Pulmonary artery endothelial cell (primary cell): Measurements from ENCODE around the gene OMP. TPM values are rescaled to one million over a fixed set of nuclear protein-coding genes. Genes with fewer than 3 reads are reported as not detected.
A peak's percentile ranks its signal among the peaks of the same experiment; 100 is the strongest.
"Not testable (repeated sequence)": the region's sequence is repeated elsewhere in the genome, so short reads cannot be mapped to it uniquely, and the experiment has no call there.

Experiments used
- DNase-seq: peaks from one replicate; pipeline ENCODE4 v3.0.0-alpha.2; 2011; ENCODE audit warnings: low read depth, low spot score
- total RNA-seq: library from RNA; depleted of rRNA; stranded (reverse); fragments of >200 nt; gene quantifications from 2 replicates; pipeline ENCODE4 v1.2.3, GENCODE V29; 2014

OMP gene
- total RNA-seq, 1 donor from 2014 or later = not detected

DNA sequence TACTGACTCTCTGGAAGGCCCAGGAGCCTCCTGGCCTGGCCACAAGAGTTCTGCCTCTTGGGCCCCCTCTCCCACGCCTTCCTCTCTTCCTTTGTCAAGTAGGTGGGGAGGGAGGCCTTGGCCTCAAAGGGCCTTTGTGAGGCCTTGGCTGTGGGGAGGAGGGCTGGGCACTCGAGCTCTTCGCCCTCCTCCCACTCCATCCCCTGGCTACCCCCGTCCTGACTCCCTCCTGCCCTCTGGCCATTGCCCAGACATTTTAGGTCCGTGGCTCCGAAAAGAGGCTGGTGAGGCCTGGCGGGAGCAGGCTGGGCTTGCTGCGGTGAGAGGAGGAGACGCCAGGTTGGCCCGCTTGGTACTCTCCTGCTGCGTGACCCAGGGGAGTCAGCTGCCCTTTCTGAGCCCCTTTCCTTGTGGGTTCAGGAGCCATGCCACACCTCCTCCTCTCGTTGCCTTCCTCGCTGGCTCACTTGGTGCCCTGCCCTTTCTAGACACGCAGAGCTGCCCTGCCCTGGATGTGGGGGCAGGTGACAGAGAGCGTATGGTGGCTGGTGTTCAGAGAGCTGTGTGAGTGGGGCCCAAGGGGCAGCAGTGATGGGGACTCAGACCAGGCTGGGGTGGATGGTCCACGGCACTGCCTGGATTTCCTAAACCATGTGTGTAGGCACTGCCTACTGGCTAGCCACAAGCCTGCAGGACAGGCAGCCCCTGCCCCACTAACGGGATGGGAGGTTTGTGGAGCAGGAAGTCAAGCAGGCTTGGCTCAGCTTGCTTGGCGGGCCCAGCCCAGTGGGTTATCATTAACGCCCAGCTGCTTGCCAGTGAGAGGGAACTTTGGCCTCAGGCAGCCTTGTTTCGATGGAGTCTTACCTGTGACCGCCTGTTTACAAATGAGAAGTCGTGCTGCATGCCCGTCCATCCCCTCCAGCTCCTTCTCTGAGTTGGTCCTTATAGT lies 15.8 kb upstream of the OMP start:
- no peak for DNase-seq

DNA sequence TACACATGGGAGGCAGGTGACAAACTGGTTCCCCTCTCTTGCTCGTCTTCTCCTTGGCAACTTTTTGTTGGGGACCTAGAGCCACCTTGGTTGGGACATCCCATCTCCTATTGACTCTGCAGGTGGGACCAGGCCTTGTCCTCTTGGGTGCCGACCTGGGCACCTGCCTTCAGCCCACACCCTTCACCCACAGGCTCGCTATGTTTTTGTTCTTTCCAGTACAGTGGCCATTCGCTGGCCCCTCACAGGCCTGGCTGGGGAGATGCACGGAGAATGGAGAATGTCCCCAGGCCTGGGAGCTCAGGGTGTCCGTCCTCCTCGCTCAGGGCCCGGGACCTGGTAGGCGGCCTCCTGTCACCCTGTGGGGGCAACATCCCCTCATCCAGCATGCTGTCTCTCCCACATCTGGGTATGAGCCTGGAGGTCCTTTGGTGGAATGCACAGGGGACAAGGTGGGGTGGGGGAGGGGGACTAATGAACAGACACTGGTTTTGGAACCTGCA lies 14.9 kb upstream of the OMP start:
- no peak for DNase-seq

DNA sequence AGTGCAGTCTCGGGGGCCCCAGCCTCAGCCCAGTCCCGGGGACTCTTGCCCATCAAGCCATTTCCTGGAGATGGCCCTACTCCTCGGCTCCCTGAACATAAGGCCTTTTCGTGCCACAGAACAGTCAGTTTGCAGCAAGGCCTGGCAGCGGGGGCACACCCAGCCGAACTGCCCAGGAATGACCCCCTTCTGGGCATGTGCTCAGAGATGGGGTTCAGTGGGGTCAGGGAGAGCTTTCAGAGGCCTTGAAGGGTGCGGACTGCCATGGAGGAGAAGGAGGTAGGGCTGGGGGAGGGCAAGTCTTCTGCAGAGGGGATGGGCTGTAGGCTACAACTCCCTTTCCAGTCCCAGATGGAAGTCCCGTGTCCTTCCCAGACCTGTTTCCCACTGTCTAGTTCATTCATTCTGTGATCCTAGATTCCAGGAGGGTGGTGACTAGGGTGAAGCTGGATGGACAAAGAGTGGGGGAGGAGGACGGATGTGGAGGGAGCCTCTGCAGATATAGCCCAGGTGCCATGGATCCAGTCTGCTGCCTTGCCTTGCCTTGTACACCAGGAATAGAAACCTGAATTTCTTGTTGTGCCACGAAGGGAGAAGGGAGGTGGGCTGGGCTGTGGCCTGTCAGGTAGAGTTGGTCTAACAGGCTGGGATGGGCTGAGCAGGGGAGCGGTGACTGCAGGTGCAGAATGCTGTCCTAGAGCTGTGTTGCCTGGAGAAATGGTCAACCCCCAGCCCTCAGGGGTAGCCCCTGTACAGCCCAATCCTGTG lies 14.2 kb upstream of the OMP start:
- no peak for DNase-seq

DNA sequence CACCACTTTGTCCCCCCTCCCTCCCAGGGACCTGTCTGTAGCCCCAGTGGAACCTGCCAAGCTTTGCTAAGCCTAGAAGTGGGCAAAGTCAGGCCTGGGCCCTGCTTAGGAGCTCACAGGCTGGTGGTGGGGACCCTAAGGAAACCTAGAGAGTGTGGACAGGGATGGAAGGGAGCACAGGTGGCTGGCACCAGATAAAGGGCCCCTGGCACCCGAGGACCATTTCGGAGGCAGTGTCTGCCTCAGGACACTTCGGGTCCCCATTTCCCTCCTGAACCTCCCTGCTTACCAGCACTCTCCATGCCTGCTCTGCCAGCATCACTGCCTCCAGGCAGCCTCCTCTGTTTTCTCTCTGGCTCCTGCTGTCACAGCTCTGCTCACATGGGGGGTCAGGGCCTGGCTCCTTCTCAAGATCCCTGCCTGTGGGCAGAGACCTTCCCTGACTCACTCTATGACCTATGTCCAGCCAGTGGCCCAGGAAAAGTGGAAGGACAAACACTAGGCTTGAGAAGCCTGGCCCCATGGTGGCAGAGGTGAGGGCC lies 13.6 kb upstream of the OMP start:
- DNase-seq = no peak

DNA sequence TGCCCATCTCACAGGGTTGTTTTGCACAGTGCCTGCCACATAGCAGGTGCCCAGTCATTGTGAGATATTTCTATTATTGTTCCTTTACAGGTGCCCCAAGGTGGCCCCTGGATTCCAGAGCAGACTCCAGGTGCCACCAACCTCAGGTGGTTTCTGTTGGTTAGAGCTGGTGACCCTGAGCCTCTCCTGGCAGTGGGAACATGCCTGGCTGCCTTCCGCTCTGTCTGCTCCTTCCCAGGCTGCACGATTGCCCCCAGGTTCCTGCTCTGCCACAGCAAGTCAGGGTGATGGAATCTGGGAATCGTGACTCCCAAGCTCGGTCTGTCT lies 12.6 kb upstream of the OMP start:
- no peak for DNase-seq

DNA sequence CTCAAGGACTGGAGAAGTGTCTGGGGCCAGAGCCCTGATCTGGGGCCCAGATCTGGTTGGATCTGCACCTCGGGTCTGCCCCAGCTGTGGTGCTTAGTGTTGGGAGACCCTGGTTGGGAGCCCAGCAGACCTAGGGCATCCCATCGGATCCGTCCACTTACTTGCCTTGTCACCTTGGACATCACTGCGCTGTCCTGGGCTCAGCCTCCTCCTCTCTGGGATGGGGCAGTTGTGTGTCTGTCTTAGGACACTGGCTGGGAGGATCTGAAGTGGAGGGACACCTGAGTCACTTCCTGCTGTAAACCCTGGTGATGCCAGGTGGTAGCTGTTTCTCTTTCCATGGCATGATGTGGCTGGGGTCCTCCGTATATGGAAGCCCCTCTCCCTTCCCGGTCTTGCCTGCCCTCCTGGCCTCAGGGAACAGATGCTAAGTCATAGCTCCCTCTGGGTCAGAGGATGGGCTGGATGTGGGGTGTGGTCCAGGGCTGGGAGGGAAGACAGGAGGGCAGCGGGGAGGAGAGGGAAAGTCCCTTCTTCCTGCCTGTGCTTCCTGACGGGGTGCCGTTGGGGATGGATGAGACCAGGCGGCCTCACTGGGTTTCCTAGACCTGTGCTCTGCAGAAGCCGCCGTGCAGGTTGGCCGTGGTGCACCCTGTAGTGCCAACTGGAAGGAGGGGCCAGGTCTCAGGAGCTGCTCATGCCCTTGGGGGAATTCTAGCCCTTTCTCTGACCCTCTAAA lies 12.1 kb upstream of the OMP start:
- DNase-seq = no peak

DNA sequence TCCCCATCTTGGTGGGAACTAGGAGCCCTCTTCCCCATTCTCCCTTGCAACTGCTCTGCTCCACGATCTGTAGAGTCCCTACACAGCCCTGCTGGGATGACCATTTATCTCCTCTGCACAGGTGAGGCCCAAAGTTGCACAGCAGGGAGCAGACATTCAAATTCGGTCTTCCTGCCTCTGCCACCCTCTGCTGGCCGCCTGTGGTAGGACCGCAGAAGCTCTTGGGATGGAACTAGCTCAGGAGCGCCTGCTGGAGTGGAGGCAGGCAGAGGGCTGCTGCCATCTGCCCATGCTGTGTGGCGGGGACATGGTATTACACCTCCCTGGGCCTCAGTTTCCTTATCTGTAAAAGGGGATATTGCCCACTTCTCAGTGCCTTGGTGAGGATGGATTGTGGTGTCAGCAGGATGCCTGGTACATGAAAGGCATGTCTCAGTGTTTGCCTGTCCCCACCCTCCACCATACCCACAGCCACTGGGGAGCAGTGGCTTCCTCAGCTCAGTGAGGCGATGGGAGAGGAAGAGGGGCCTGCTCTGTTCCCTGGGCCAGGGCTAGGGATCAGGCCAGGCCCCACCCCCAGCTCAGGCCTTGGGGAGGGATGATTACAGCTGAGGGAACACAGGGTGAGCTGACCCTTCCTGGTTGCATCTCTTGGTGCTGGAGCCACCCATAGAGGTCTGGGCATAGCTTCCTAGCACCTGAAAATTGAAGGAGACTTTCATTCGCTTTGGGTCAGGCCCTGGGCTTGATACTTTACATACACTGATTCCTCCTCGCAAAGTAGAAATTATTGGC lies 11.3 kb upstream of the OMP start:
- DNase-seq = peak; percentile 29

DNA sequence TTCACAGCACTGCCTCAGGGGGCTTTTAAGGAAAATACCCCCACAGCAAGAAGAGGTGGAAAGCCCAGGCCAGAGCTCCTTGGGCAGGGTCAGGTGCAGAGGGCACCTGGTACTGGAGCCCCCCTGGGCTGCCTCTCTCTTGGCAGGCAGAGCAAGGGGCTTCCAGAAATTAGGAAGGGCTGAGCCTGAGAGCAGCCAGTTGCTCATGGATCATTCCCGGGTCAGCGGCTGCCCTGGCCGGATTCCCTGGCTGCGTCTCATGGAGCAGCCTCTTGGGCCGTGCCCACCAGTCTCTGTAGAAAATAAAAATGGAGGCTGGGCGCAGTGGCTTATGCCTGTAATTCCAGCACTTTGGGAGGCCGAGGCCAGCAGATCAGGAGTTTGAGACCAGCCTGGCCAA lies 10.3 kb upstream of the OMP start:
- DNase-seq = no peak

DNA sequence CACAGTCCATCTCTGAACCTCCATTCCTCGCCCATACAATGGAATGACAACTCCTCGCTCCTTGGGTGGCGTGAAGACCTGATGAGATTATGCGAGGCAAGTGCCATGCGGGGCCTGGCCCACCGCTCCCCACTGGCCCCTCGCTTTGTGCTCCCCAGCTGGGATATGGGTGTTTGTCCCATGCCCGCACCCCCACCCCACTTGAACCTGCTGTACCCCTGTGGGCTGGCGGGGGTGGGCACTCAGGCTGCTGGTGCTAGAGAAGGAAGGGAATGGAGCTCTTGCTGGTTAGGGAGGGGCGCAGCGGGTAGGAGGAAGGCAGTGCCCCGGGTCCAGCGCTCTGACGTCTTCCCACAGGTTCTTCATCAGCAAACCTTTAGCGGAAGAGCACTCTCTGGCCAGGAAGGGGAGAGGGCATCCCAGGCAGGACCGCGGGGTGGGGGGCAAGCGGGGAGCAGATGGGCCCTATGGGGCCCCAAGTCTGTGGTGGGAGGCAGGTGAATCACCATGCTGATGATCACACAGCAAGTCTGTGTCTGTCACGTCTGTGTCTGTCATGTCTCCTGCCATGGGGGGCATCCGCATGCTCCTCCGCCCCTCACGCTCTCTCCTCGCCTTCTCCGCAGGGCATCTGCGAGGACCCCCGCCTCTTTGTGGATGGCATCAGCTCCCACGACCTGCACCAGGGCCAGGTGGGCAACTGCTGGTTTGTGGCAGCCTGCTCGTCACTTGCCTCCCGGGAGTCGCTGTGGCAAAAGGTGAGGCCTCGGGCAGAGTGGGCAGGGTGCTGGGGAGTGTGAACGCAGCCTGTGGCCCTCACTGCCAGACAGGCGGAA lies 9.4 kb upstream of the OMP start:
- DNase-seq = no peak

DNA sequence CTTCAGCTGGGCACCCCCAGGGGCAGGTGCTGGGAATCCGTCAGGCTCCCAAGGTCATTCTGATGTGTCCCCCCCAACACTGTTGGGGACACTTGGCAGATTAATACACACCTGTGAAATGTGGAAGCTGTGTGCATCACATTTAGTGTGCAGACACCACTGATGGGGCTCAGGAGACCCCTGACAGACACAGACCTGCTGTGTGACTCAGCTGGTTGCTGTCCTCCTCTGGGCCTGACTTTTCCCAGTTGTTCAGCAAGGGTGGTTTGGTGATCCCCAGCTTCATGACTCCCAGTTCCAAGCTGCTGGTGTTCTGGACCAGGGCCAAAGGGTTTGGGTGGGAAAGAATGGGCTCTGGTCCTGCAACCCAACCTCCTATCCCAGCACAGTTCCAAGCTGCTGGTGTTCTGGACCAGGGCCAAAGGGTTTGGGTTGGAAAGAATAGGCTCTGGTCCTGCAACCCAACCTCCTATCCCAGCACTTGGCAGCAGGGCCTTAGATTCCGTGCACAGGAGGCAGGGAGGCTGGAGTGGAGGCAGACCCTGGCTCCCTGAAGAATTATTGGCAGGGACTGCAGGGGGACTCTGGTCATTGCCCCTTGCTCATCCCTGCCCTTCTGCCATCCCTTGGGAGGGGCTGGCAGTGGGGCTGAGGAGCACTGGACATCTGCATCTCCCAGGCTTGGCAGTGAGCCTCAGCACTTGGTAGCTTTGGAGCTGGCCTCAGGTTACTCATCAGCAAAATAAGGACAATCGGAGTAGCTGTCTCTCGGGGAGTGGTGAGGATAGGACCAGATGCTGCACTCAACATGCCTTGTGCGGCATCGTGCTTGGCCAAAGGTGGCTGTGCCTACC lies 8.4 kb upstream of the OMP start:
- DNase-seq = no peak

DNA sequence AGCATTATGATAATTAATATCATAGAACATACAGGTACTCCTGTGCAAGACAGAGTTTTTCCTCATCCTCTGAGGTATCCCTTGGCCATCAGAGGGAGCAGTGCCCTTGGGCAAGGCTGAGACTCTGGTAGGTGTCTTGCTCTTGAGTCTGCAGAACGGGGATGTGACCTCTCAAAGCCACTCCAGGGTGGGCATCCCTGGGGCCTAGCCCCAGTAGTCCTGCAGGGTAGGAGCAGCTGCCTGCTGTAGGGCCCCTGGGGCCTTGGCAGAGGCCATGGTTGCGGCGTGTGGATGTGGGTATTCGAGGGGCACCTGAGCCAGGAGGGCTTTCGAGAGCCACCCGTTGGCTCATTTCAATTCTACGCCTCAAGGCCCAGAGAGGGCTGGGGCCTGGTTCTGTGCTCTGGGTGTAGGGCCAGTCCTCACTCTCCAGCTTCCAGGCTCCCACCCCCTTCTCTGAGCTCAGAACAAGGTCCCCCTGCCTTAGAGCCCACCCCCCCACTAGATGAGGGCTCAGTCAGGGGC lies 7.7 kb upstream of the OMP start:
- DNase-seq = no peak

DNA sequence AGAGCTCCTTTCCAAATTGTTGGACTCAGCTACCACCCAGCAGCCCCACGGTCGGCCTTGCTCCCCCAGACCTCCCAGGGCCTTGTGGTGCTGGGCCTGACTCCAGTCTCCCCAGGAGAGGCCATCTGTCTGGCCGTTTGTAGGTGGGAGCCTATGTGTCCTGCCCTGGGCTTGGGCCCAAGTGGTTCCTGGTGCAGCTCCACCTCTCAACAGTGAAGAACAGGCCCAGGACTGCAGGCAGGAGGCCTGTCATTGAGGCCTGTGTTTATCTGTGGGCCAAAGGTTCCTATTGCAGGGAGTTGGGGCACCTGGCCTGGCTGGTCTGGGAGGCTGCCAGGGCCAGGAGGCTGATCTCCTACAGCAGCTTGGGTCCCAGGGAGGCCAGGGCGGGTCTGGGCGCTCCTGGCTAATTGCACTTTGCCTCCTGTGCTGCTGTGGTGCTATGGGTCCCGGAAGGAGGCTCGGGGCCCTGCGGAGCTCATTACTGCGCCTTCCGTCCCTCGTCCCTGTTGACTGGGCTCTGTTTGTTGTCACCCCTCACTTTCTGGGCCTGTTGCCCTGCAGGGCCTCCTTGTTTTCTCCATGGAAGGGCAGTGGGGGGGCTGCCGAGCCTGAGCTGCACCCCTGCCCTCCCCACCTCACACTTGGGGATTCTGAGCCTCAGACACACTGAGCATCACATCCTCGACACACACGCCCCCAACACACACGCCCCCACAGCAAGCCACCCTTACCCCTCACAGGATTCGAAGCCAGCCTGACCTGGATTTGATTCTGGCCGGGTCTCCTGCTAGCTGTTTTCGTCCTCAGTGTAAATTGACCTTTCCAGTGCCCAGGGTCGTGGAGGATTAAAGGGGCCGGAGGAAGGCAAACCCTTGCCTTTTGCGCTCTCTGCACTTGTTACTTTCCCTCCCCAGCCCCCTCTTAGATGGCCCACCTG lies 6.8 kb upstream of the OMP start:
- no peak for DNase-seq

DNA sequence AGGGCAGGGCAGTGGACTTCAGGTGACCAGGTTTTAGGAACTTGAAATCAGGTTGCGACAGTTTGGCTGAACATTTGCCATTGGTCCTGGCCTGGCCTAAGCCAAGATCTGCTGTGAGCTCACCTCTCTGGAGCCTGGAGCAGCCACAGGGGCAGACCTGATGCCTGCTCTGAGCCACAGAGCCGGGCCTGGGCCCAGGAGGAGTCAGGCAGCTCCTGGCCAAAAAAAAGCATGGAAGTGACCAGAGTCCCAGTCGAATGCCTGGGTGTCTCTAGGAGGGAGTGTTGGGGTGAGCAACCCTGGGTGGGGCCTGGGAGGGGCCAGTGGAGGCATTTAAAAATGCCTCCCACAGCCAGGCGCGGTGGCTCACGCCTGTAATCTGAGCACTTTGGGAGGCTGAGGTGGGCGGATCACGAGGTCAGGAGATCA lies 6.0 kb upstream of the OMP start:
- DNase-seq = no peak

DNA sequence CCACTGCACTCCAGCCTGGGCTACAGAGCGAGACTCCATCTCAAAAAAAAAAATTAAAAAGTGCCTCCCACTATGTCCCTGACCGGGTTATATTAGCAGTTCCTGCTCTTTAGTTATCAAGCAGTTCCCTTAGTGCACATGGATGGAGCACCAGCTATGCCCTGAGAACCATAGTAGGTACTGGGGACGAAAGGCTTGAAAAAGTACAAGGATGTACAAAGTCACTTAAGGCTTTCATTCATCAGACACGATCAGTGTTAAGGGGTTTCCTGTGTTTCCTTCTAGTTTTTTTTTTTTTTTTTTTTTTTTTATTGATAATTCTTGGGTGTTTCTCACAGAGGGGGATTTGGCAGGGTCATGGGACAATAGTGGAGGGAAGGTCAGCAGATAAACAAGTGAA lies 5.5 kb upstream of the OMP start:
- not testable (repeated sequence) for DNase-seq

DNA sequence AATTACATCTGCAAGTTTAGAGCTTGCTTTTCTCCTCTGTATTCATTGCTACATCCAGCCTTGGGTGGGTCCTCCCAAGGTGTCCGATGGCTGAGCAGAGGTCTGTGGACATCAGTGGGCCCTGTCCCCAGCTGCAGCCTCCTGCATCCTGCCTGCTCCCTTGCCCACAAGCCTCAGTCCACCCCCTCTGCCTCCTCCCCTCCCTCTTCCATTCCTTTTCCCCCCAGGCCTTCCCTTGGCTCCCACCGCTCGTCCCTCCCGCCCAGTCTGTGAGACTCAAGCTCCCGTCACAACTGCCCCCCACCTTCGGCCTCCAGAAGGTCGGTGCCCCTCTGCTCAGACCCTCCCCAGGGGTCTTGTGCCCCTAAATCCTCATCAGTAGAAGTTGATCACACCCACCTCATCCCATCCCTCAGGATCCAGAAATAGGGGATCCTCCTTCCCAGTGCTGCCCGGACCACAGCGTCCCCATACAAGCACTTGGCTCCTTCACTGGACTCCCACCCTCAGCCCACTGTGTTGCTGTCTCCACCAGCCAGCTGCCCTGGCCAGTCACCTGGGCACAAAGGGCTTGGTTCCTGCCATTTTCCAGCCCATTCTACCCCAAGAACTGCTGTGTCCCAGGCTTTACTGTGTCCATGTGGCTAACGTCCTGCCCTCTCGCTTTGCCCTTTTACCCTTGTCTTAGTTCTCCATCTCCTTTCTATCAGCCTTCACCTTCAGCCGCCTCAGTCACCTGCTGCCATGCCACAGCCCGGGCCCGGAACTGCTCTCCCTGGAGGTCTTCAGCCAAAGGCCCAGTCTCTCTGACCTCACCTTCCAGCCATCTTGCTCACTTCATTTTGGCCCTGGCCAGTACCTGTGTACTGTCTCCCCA lies 2.2 kb upstream of the OMP start:
- no peak for DNase-seq

DNA sequence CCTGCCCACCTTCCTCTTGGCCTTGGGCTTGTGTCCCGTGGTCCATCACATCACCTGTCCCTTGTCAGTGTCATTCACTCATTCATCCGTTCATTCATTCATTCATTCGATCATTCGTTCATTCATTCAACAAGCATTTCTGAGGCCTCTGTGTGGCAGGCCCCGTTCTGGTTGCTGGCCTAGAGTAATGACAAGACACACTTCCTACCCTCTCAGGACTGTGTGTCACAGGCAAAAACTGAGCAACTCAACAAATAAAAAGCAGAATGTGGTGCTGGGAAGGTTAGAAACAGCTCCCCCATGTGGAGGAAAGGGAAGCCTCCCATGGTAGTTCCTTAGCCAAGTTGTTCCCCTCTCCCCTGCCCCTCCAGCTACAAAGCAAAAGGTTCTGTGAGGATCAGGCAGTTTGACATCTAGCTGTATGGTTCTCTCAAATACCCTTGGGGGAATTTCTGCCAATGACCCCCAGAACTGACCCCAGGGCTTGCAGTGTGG lies 1.6 kb upstream of the OMP start:
- DNase-seq = no peak
